H1 (cell line): ENCODE results near the gene TRPM6. TPM values are rescaled to one million over a fixed set of nuclear protein-coding genes. Genes with fewer than 3 reads are reported as not detected.

Experiments
- CTCF ChIA-PET: fragments of 300-600 bp; sonication (Branson Sonifier 250); formaldehyde crosslinking; loops from one replicate; lab custom pipeline; 2021; ENCODE audit not compliant: partially characterized antibody; lab: Charles Lee
- POLR2A ChIA-PET: fragments of 300-600 bp; sonication (Branson Sonifier 250); formaldehyde crosslinking; loops from one replicate; lab custom pipeline; 2021; ENCODE audit warnings: inconsistent platforms; ENCODE audit not compliant: partially characterized antibody; lab: Charles Lee
- DNase-seq, 2 experiments: peaks; one replicate each; pipeline versions ENCODE4 v3.0.0 to v3.0.0-alpha.2; 2010 to 2022; ENCODE audit warnings: low spot score in 2 of 2, low read depth in 1 of 2, mixed read lengths in 1 of 2
- FAIRE-seq: peaks from 2 replicates; lab custom pipeline; 2011; peaks lifted over from hg19 to GRCh38; lab: Jason Lieb, UNC
- H2AFZ ChIP-seq: 2 replicates; pipeline ENCODE4 v1.8.1; 2012; ENCODE audit warnings: low read length, inconsistent platforms
- H2AK5ac ChIP-seq: 2 replicates; pipeline ENCODE4 v1.6.1; 2013; ENCODE audit warnings: low read depth, low read length
- H2BK120ac ChIP-seq: replicated peaks from 2 replicates; pipeline ENCODE3; 2013; ENCODE audit warnings: low read depth, low read length, inconsistent platforms
- H2BK12ac ChIP-seq: 2 replicates; pipeline ENCODE4 v1.6.1; 2013; ENCODE audit warnings: low read depth, low read length
- H2BK15ac ChIP-seq: 2 replicates; pipeline ENCODE4 v1.6.1; 2013; ENCODE audit warnings: low read length
- H2BK20ac ChIP-seq: 2 replicates; pipeline ENCODE4 v1.6.1; 2013; ENCODE audit warnings: low read length
- H2BK5ac ChIP-seq: 2 replicates; pipeline ENCODE4 v1.6.1; 2013; ENCODE audit warnings: low read depth, low read length
- H3K14ac ChIP-seq: 2 replicates; pipeline ENCODE4 v1.6.1; 2013; ENCODE audit warnings: inconsistent platforms; ENCODE audit not compliant: insufficient read length
- H3K18ac ChIP-seq: 2 replicates; pipeline ENCODE4 v1.6.1; 2013; ENCODE audit warnings: low read length; ENCODE audit errors: extremely low read depth
- H3K23ac ChIP-seq: 2 replicates; pipeline ENCODE4 v1.6.1; 2013; ENCODE audit warnings: inconsistent platforms; ENCODE audit not compliant: insufficient read length
- H3K23me2 ChIP-seq: 2 replicates; pipeline ENCODE4 v1.6.1; 2013; ENCODE audit warnings: low read depth, low read length
- H3K27ac ChIP-seq: 2 replicates; pipeline ENCODE4 v1.6.1; 2011; ENCODE audit warnings: low read depth, low read length, inconsistent platforms
- H3K27me3 ChIP-seq, 4 experiments: replicated peaks in 1 of 4; 1 replicate in 1 of 4; 2 replicates in 3 of 4; pipeline versions ENCODE4 v1.6.1 to v1.8.1; 2011 to 2013; ENCODE audit warnings: low read length in 3 of 4, mild to moderate bottlenecking in 3 of 4, inconsistent platforms in 2 of 4, mixed read lengths in 2 of 4, moderate library complexity in 1 of 4; ENCODE audit not compliant: control insufficient read depth in 3 of 4, insufficient read depth in 3 of 4; ENCODE audit errors: extremely low read depth in 1 of 4
- H3K36me3 ChIP-seq, 4 experiments: 2 replicates each; pipeline versions ENCODE4 v1.6.1 to v1.8.1; 2011 to 2013; ENCODE audit warnings: mild to moderate bottlenecking in 4 of 4, low read length in 3 of 4, moderate library complexity in 2 of 4, control low read depth in 1 of 4, inconsistent platforms in 1 of 4; ENCODE audit not compliant: insufficient read depth in 4 of 4, control insufficient read depth in 2 of 4
- H3K4ac ChIP-seq: replicated peaks from 2 replicates; pipeline ENCODE3; 2013; ENCODE audit warnings: low read length, low read depth, mixed read lengths, inconsistent platforms; ENCODE audit not compliant: insufficient read length
- H3K4me1 ChIP-seq, 4 experiments: replicated peaks in 1 of 4; 1 replicate in 1 of 4; 2 replicates in 3 of 4; pipeline versions ENCODE4 v1.6.1 to v1.8.1; 2011 to 2013; ENCODE audit warnings: low read length in 3 of 4, inconsistent platforms in 2 of 4, mixed read lengths in 1 of 4; ENCODE audit not compliant: insufficient read depth in 4 of 4, control insufficient read depth in 3 of 4
- H3K4me2 ChIP-seq, 2 experiments: 2 replicates each; pipeline versions ENCODE4 v1.6.1 to v1.8.1; 2011 to 2013; ENCODE audit warnings: low read depth in 2 of 2, low read length in 2 of 2, control low read depth in 1 of 2, inconsistent platforms in 1 of 2, mild to moderate bottlenecking in 1 of 2; ENCODE audit not compliant: insufficient read depth in 1 of 2
- H3K4me3 ChIP-seq, 4 experiments: fragments of 200-600, 300-600 bp in 1 of 4; sonication (generic), shearing (Covaris generic), sonication (Bioruptor Twin) in 1 of 4; 2 replicates each; pipeline versions ENCODE4 v1.5.1 to v1.8.1; 2011 to 2016; ENCODE audit warnings: low read length in 4 of 4, low read depth in 3 of 4, control low read depth in 2 of 4, inconsistent platforms in 2 of 4, mild to moderate bottlenecking in 2 of 4, mixed read lengths in 1 of 4, moderate library complexity in 1 of 4; ENCODE audit not compliant: insufficient read depth in 2 of 4; ENCODE audit errors: extremely low read depth in 1 of 4
- H3K56ac ChIP-seq: replicated peaks from 2 replicates; pipeline ENCODE3; 2013; ENCODE audit warnings: low read depth, mild to moderate bottlenecking, mixed read lengths, low read length, inconsistent platforms; ENCODE audit not compliant: insufficient read length
- H3K79me1 ChIP-seq: 2 replicates; pipeline ENCODE4 v1.6.1; 2013; ENCODE audit warnings: low read depth, low read length, control low read depth
- H3K79me2 ChIP-seq, 2 experiments: 2 replicates each; pipeline versions ENCODE4 v1.6.1 to v1.8.1; 2012 to 2013; ENCODE audit warnings: low read length in 2 of 2, mild to moderate bottlenecking in 2 of 2, inconsistent platforms in 1 of 2; ENCODE audit not compliant: insufficient read depth in 2 of 2, control insufficient read depth in 1 of 2
- H3K9ac ChIP-seq, 4 experiments: replicated peaks in 1 of 4; 1 replicate in 1 of 4; 2 replicates in 3 of 4; pipeline versions ENCODE4 v1.6.1 to v1.8.1; 2011 to 2013; ENCODE audit warnings: low read depth in 3 of 4, low read length in 3 of 4, control low read depth in 2 of 4, mild to moderate bottlenecking in 2 of 4, moderate library complexity in 2 of 4, inconsistent platforms in 1 of 4; ENCODE audit errors: extremely low read depth in 1 of 4
- H3K9me3 ChIP-seq, 2 experiments: 2 replicates each; pipeline versions ENCODE4 v1.6.1 to v1.8.1; 2012 to 2013; ENCODE audit warnings: mild to moderate bottlenecking in 2 of 2, moderate library complexity in 2 of 2, control low read depth in 1 of 2, inconsistent platforms in 1 of 2, low read depth in 1 of 2, low read length in 1 of 2, mixed read lengths in 1 of 2; ENCODE audit not compliant: insufficient read depth in 2 of 2
- H4K20me1 ChIP-seq, 2 experiments: replicated peaks in 1 of 2; 2 replicates each; pipeline versions ENCODE3 to v1.8.1; 2011 to 2013; ENCODE audit warnings: inconsistent platforms in 2 of 2, low read length in 2 of 2, mild to moderate bottlenecking in 1 of 2; ENCODE audit not compliant: insufficient read depth in 2 of 2, control insufficient read depth in 1 of 2
- H4K5ac ChIP-seq: 2 replicates; pipeline ENCODE4 v1.6.1; 2013; ENCODE audit warnings: low read length, low read depth, mixed read lengths, inconsistent platforms; ENCODE audit not compliant: insufficient read length
- H4K8ac ChIP-seq: 2 replicates; pipeline ENCODE4 v1.8.0; 2013; ENCODE audit warnings: mild to moderate bottlenecking, moderate library complexity, low read length, inconsistent platforms; ENCODE audit not compliant: insufficient read depth; ENCODE audit errors: extremely low read depth
- H4K91ac ChIP-seq: replicated peaks from 2 replicates; pipeline ENCODE3; 2013; ENCODE audit warnings: low read length, mixed read lengths, inconsistent platforms; ENCODE audit not compliant: insufficient read length
- ASH2L ChIP-seq: fragments of 200-600, 300-600 bp; sonication (generic); IDR thresholded peaks from one replicate; pipeline ENCODE4 v1.7.1; 2017; ENCODE audit warnings: low read length
- ATF3 ChIP-seq: IDR thresholded peaks from 2 replicates; pipeline ENCODE4 v1.6.1; 2011; ENCODE audit warnings: low read depth, mild to moderate bottlenecking, low read length; ENCODE audit not compliant: insufficient read depth
- CBX5 ChIP-seq: fragments of 300-800, 300-1000 bp; sonication (generic); IDR thresholded peaks from 2 replicates; pipeline ENCODE4 v1.7.1; 2016; ENCODE audit warnings: antibody characterized with exemption, low read length, low read depth
- CREB1 ChIP-seq: IDR thresholded peaks from 2 replicates; pipeline ENCODE4 v1.6.1; 2012; ENCODE audit warnings: inconsistent platforms
- EZH2 ChIP-seq: fragments of 200-600 bp; sonication (generic); IDR thresholded peaks from 2 replicates; pipeline ENCODE4 v1.7.1; 2012; ENCODE audit warnings: low read depth, mild to moderate bottlenecking, moderate library complexity, low read length, inconsistent platforms; ENCODE audit not compliant: severe bottlenecking
- KDM5A ChIP-seq: fragments of 200-600 bp; IDR thresholded peaks from 2 replicates; pipeline ENCODE4 v1.7.1; 2012; ENCODE audit warnings: mild to moderate bottlenecking, low read length, inconsistent platforms, mixed read lengths
- NRF1 ChIP-seq: IDR thresholded peaks from 2 replicates; pipeline ENCODE4 v1.6.1; 2011; ENCODE audit warnings: mild to moderate bottlenecking, low read depth, low read length, improper control_type of control experiment
- PHF8 ChIP-seq: fragments of 200-600 bp; sonication (generic); conservative IDR thresholded peaks from 2 replicates; pipeline ENCODE4 v1.7.1; 2012; ENCODE audit warnings: low read depth, mild to moderate bottlenecking, inconsistent platforms, low read length, moderate library complexity
- WGBS, 2 experiments: shearing (Covaris generic) in 1 of 2; methylation state at CpG; one replicate each; pipeline versions ENCODE4 v1.1.6 to v1.1.7; 2013 to 2015; ENCODE audit warnings: low lambda C conversion rate in 2 of 2, mixed read lengths in 2 of 2, inconsistent platforms in 1 of 2, low coverage in 1 of 2, missing lambda C conversion rate in 1 of 2; ENCODE audit not compliant: insufficient replicate concordance in 2 of 2, insufficient coverage in 1 of 2, insufficient read length in 1 of 2; ENCODE audit errors: extremely low coverage in 1 of 2, missing lambda C conversion rate in 1 of 2; 5-methylcytosine and 5-hydroxymethylcytosine counted together
- polyA plus RNA-seq, 7 experiments: library from polyadenylated mRNA; depleted of rRNA in 3 of 7; stranded (reverse) in 5 of 7; unstranded in 2 of 7; fragments of >200 nt in 5 of 7; fragments of 200-250 nt in 2 of 7; gene quantifications; 1 replicate in 5 of 7; 2 replicates in 1 of 7; 4 replicates in 1 of 7; pipeline versions ENCODE4 v1.2.1 to v1.2.3, GENCODE V29; 2011 to 2013; ENCODE audit warnings: missing spikeins in 2 of 7, mixed read lengths in 2 of 7
- total RNA-seq: library from RNA; stranded (reverse); fragmentation: NEBNext Ultra II Directional; extraction: Animal tissue kit (Norgen Biotek cat#: 25700); gene quantifications from 2 replicates; pipeline ENCODE4 v1.2.1, GENCODE V29; 2021
- TF ChIP-seq, protein P1 (sequence below): IDR thresholded peaks from 2 replicates; pipeline ENCODE4 v1.6.1; 2012; ENCODE audit warnings: inconsistent platforms
- TF ChIP-seq, protein P2 (sequence below): IDR thresholded peaks from 2 replicates; pipeline ENCODE4 v1.6.1; 2012; ENCODE audit warnings: inconsistent platforms

TRPM6 gene
- total and polyA plus RNA-seq, 2 of the 8 experiments (the other 6 are each of a cell fraction or from before 2014, with no cell fraction given), result 0.45 to 1.5 TPM

- no peak overlapping the region; a peak in 1 of 7 replicates for H3K9ac ChIP-seq
- H3K4me1 ChIP-seq, result 0 out of 7 replicates have a peak, but pooled peaks cover 0 to 2% (median 0%) of the 10 kb centered on the region in 4 experiments
- 48% methylated on average over 22 of the region's 22 CpGs; no CpG with 5 or more reads in 1 of the 2 experiments for WGBS, 2 experiments
- DNase-seq (peak; percentile 62 to 91), FAIRE-seq (peak; percentile 90)
- POLR2A ChIA-PET, result no interaction called here
- peak overlapping the region in 1 of 2 experiments; percentile 9; a peak in 2 of 4 replicates for H3K4me2 ChIP-seq
- peak overlapping the region; percentile 59 for H2AFZ ChIP-seq
- H4K91ac ChIP-seq, result peak overlapping the region; percentile 36
- no peak overlapping the region for H3K14ac ChIP-seq
- H3K79me2 ChIP-seq, result no peaks in the 10 kb centered on the region
- H4K8ac ChIP-seq, result no peak overlapping the region
- no peaks in the 10 kb centered on the region for H3K27me3 ChIP-seq
- H3K79me1 ChIP-seq, result no peaks in the 10 kb centered on the region
- H2BK15ac ChIP-seq, result no peak overlapping the region; the same call in 1 of the 2 replicates
- no peak overlapping the region for H3K27ac ChIP-seq
- H2AK5ac ChIP-seq, result no peak overlapping the region
- no peaks in the 10 kb centered on the region for H3K9me3 ChIP-seq
- H3K4ac ChIP-seq, result peak overlapping the region; percentile 61
- no peak overlapping the region for H3K23ac ChIP-seq
- peak overlapping the region in 2 of 4 experiments; percentile 5 to 22; a peak in 2 of 8 replicates for H3K4me3 ChIP-seq
- no peak overlapping the region for H4K5ac ChIP-seq
- H2BK20ac ChIP-seq, result 0 out of 2 replicates have a peak overlapping the region, but pooled peaks have one; percentile 72
- H3K36me3 ChIP-seq, result no peaks in the 10 kb centered on the region
- peak overlapping the region; percentile 68; the same call in 1 of the 2 replicates for H3K18ac ChIP-seq
- no peaks in the 10 kb centered on the region; the same call in 1 of the 2 replicates for H3K23me2 ChIP-seq
- no peak overlapping the region for H2BK12ac ChIP-seq
- peak overlapping the region; percentile 18; the same call in 1 of the 2 replicates for H2BK5ac ChIP-seq
- no peak overlapping the region for H2BK120ac ChIP-seq
- no peak overlapping the region for H3K56ac ChIP-seq
- CTCF ChIA-PET, result interaction anchor here (0.8 to 14.0 kb wide), 22 partner anchors 9 to 354 kb away, joined by 3 to 241 read pairs (median 4); partner anchors contain the start of genes C9orf40 and TRPM6
- H4K20me1 ChIP-seq, result no peaks in the 10 kb centered on the region
- TF ChIP-seq CREB1 (peak; percentile 49), PHF8 (no peak), ATF3 (no peak), CBX5 (no peak), EZH2 (no peak), ASH2L (peak; percentile 36), NRF1 (no peak), KDM5A (no peak)
- TF ChIP-seq, protein P1, sequence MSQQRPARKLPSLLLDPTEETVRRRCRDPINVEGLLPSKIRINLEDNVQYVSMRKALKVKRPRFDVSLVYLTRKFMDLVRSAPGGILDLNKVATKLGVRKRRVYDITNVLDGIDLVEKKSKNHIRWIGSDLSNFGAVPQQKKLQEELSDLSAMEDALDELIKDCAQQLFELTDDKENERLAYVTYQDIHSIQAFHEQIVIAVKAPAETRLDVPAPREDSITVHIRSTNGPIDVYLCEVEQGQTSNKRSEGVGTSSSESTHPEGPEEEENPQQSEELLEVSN, result peak; percentile 49; the same call in 1 of the 2 replicates
- TF ChIP-seq, protein P2, sequence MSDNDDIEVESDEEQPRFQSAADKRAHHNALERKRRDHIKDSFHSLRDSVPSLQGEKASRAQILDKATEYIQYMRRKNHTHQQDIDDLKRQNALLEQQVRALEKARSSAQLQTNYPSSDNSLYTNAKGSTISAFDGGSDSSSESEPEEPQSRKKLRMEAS, result peak; percentile 95
Observed at GRCh38 chr9:74770508-74771261, 117.0 kb downstream of the TRPM6 start.
